Mucosa of descending colon (tissue), 3 donors: Measurements from ENCODE around the gene XIRP2. TPM values are rescaled to one million over a fixed set of nuclear protein-coding genes. Genes with fewer than 3 reads are reported as not detected.

ENCODE experiments used
- ATAC-seq: fragments of 200-7000 bp; cut with Tn5 transposase; one replicate; pipeline ENCODE4 v1.9.1; 2020; ENCODE audit warnings: mild to moderate bottlenecking, moderate library complexity
- DNase-seq, 3 donors: peaks; one replicate each; pipeline ENCODE4 v3.0.0-alpha.2; 2020
- H3K36me3 ChIP-seq: fragments of 200-600 bp; one replicate; pipeline ENCODE4 v1.8.0; 2021; ENCODE audit warnings: low read depth, mild to moderate bottlenecking
- H3K4me1 ChIP-seq: fragments of 200-600 bp; one replicate; pipeline ENCODE4 v1.8.0; 2021; ENCODE audit warnings: low read depth, mild to moderate bottlenecking
- H3K4me3 ChIP-seq: fragments of 200-600 bp; one replicate; pipeline ENCODE4 v1.8.0; 2021; ENCODE audit warnings: mild to moderate bottlenecking
- H3K9me3 ChIP-seq: fragments of 200-600 bp; one replicate; pipeline ENCODE4 v1.8.0; 2021; ENCODE audit warnings: mild to moderate bottlenecking
- intact Hi-C, 2 donors: fragments of 100-400 bp; cut with DNase I in 1 of 2; cut with micrococcal nuclease in 1 of 2; formaldehyde crosslinking; loops; one replicate each; pipeline versions ENCODE4 v1.11.0 to v1.11.1; 2022; cut with DNase I, micrococcal nuclease
- total RNA-seq, 3 donors: library from RNA; stranded (reverse); fragmentation: NEBNext Ultra II Directional in 2 of 3; extraction: Animal tissue kit (Norgen Biotek cat#: 25700) in 2 of 3; gene quantifications; one replicate each; pipeline versions ENCODE4 v1.2.1 to v1.2.4, GENCODE V29; 2021 to 2023
- TF ChIP-seq, protein P1 (sequence below): fragments of 200-600 bp; IDR thresholded peaks from one replicate; pipeline ENCODE4 v1.8.0; 2022; ENCODE audit warnings: antibody characterized with exemption, mild to moderate bottlenecking
- donor health status: DM: no; HTN: no; CAD: no; lungs with moderate emphysema.
- donor health status: DM: no; HTN: no; CAD: no.
- donor health status: DM: no; HTN: yes; CAD: no.

The XIRP2 gene
- total RNA-seq, 3 donors from 2014 or later, result 0.29 to 0.55 TPM; not detected in 1

GRCh38 chr2:167190053-167190452, 301.8 kb downstream of the XIRP2 start:
- ATAC-seq, result no peak
- intact Hi-C loops, result no loop called here
- TF ChIP-seq, protein P1, sequence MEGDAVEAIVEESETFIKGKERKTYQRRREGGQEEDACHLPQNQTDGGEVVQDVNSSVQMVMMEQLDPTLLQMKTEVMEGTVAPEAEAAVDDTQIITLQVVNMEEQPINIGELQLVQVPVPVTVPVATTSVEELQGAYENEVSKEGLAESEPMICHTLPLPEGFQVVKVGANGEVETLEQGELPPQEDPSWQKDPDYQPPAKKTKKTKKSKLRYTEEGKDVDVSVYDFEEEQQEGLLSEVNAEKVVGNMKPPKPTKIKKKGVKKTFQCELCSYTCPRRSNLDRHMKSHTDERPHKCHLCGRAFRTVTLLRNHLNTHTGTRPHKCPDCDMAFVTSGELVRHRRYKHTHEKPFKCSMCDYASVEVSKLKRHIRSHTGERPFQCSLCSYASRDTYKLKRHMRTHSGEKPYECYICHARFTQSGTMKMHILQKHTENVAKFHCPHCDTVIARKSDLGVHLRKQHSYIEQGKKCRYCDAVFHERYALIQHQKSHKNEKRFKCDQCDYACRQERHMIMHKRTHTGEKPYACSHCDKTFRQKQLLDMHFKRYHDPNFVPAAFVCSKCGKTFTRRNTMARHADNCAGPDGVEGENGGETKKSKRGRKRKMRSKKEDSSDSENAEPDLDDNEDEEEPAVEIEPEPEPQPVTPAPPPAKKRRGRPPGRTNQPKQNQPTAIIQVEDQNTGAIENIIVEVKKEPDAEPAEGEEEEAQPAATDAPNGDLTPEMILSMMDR, result no peak
- Histone ChIP-seq H3K4me1 (no peaks in the 10 kb centered on the region), H3K4me3 (no peak overlapping the region), H3K9me3 (no peaks in the 10 kb centered on the region), H3K36me3 (no peaks in the 10 kb centered on the region)
- DNase-seq, result no peak

DNA sequence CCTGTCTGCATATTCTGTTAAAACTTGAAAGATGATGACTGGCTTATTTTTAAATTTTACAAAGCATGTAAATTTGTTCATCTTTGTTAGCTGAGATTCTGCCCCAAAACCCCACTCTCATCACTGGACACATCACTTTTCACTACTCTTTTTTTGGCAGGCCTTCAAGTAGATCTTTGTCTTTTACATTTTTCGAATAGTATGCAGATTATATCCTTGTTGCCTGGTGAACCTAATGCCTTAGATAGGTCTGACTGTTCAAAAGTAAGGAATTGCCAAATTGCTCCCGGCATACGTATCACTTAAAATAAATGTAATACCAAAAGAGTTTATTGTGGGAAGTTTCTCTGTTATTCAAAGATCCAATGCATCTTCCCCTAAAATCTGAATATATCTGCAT, 303.3 kb downstream of the XIRP2 start:
- Histone ChIP-seq H3K4me1 (no peaks in the 10 kb centered on the region), H3K4me3 (no peak overlapping the region), H3K9me3 (no peaks in the 10 kb centered on the region), H3K36me3 (no peaks in the 10 kb centered on the region)
- TF ChIP-seq, protein P1, result no peak
- DNase-seq (no peak), ATAC-seq (no peak)
- intact Hi-C loops, result no loop called here

DNA sequence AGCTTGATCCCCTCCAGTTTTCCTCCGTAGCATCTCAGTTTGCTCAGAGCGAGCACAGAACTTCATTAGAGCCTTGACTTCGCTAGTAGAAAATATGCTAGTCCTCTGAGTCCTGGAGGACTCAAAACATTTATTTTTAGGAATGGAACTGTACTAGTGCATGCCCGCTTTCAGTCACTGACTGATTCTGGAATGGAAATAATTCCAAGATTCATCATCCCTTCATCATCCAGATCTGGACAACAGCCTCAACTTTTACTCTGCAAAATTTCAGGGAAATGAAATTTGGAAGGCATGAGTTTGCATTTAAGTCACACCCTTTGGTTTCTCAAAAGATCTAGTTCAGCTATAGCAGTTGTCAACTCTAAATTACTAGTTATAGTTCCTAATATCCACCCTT, 304.6 kb downstream of the XIRP2 start:
- ATAC-seq (no peak), DNase-seq (no peak)
- Histone ChIP-seq H3K9me3 (no peaks in the 10 kb centered on the region), H3K4me1 (no peaks in the 10 kb centered on the region), H3K4me3 (no peak overlapping the region), H3K36me3 (no peaks in the 10 kb centered on the region)
- TF ChIP-seq, protein P1, result no peak
- intact Hi-C loops, result no loop called here

DNA sequence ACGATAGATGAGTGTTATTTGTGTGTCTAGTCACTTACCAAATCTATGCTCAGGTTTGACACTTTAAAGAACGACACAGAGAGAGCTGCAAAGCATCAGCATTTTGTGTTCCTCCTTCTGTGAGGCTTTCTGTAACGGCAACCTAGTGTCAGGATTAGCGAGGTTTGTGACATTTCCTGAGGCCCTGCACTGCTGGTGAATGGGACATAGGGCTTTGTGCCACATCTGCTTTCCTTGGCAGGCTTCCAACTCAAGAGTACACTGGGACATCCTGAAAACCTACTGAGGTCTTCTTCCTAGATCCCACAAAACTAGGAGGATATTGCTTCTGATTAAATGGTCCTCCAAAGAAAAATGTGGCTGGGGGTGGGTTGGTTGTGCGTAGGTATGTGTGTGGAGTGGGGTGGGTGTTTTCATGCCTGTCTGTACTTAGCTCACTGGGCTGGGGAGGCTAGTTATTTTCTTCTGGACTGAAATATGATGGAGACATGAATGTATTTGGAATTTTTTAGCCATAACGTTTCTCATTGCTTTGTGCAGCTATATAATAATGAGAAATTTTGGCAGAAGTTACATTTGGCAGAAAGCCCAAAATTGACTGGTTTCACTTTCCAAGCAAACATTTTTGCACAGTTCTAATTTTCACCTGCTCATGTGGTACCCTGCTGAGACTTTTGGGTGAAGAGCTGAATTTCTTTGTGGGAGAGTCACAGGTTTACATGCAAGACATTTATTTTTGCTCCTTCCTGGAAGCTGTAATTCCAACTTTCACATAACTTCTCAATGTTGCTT, 308.4 kb downstream of the XIRP2 start:
- DNase-seq (peak in 1 of 3 donors; percentile 30), ATAC-seq (peak; percentile 37)
- no peaks in the 10 kb centered on the region for H3K4me1 ChIP-seq
- TF ChIP-seq, protein P1, result no peak
- H3K9me3 ChIP-seq, result no peaks in the 10 kb centered on the region
- intact Hi-C loops, result no loop called here
- H3K36me3 ChIP-seq, result no peaks in the 10 kb centered on the region
- H3K4me3 ChIP-seq, result no peak overlapping the region

GRCh38 chr2:167198009-167198408, 309.7 kb downstream of the XIRP2 start:
- TF ChIP-seq, protein P1, result no peak
- intact Hi-C loops, result no loop called here
- ATAC-seq, result no peak

More at GRCh38 chr2:167198009-167198408, 309.7 kb downstream of the XIRP2 start:
- H3K9me3 ChIP-seq, result no peaks in the 10 kb centered on the region
- H3K36me3 ChIP-seq, result no peaks in the 10 kb centered on the region
- no peaks in the 10 kb centered on the region for H3K4me1 ChIP-seq
- no peak overlapping the region for H3K4me3 ChIP-seq
- DNase-seq, result no peak
